8988T (cell line): ENCODE data around the gene ARL6.
A peak's percentile ranks its signal among the peaks of the same experiment; 100 is the strongest.

Experiments used
- DNase-seq: peaks from one replicate; pipeline ENCODE4 v3.0.0; 2011

Gene ARL6, protein sequence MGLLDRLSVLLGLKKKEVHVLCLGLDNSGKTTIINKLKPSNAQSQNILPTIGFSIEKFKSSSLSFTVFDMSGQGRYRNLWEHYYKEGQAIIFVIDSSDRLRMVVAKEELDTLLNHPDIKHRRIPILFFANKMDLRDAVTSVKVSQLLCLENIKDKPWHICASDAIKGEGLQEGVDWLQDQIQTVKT

DNA sequence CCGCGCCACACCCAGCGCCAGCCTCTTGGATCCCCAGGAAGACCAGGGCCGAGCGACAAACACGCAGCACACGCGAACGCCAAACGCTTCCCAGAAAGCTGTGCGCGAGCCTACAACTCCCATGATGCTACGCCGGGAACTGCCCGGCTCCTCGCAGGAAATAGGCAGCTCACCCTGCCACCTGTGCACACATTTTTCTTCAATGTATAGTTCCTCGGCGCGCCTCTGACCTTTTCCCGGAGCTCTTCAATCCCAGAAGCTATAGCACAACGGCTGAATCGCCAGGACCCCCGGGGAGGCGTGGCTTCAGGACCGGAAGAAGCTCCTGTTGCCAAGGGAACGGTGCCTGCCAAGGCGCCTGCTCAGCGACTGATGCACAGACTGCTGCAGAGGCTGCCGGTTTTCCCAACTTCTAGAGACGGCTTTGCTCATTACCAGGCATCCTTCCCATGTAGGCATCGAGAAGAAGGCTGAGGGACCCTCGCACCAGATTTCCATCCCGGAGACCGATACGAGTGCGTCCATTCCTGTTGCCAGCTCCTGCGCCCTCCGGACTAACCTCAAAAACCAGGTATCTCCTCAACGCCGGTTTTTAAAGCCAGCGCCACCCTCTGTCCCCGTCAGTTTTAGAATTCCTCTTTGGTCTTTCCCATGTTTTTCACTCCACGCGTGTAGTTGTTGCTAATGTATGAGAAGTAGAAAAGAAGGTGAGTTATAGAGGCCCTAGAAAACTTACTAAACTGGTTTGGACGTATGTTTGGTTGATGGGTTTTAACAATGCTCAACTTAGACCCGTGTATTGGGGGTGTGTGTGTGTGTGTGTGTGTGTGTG, at the start of gene ARL6:
TSS of gene ARL6 (plus strand) at position 352 of the 832 bp plus-strand sequence. CDS start 3,350 bp downstream, outside the sequence.
- peak; percentile 57 for DNase-seq

DNA sequence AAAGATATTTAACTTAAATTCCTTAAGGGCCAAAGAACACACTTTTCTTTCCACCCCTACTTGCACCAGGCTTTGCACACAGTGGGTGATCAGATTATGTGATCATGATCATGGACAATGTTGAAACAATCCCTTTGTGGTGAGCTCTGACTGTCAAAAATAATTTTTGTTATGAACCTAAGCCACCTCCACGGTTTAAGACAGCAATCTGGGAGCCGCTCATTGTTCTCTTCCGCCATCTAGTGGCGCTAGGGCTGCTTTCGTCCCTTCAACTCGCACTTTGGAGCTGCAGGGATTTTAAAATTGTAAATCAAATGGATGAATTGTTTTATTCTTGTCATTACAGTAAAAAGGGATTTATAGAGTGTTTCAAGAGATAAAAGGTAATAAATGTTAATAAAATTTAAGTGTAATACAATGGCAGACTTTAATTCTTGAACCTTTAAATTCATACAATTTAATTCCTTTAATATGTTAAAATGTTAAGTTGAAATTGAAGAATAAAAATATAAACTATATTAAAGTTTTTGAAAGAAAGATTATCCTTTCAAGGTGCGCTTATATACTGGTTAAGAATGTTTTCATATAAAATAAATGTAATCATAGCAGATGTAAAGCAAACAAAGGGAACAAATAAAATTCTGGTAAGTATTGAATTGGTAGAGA, 45.3 kb upstream of the ARL6 start:
- no peak for DNase-seq

DNA sequence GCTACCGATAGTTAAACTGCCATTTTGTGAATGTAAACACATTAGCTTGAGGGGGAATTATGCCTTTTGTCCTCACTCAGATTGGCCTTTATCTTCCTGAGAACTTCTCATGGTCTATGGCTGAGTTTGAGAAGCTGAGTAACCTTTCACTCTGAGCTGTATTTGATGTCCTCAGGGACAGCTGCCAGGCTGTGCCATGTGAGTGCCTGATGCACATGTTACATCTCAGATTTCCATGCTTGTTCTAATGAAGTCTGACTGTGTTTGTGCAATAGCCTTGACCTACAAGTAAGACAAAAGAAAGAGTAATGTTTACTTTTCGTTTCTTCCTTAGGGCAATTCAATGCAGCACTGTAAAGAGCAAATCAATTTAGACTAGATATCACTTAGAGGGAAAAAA, 44.1 kb upstream of the ARL6 start:
- DNase-seq = no peak

DNA sequence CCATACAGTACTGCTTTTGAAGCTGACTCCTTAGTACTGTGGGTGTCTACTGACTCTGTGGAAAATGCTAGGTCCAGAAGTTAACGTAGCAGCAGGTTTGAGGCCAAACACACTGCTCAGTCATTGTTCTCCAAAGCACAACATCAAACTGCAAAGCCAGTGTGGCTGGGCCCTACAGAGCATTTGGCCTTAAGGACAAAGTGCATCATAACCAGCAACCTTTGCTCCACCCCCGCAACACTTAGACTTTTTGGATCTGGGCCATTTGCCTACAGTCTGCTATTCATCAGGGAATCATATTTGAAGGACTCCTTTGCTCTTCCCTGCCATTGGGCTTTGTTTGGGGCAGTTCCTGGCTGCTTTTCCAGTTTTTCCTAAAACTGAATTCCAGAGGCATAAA, 43.1 kb upstream of the ARL6 start:
- no peak for DNase-seq

DNA sequence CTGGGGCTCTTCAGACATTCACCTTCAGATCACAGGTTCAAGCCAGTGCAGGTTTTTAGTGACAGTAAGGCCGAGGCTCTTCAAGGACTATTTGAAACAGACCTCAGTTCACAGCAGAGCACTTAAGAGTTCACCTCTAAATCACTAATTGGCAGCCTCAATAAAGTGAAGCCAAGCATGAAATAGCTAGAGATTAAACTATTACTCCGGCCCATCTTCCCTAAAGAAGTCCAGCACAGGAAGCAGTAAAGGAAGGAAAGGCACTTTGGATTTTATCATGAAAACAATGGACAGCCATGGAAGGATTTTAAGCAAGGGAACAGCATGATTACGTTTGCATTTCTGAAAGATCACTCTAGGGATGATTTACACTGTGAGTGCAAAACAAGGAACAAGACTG, 27.6 kb upstream of the ARL6 start:
- no peak for DNase-seq

DNA sequence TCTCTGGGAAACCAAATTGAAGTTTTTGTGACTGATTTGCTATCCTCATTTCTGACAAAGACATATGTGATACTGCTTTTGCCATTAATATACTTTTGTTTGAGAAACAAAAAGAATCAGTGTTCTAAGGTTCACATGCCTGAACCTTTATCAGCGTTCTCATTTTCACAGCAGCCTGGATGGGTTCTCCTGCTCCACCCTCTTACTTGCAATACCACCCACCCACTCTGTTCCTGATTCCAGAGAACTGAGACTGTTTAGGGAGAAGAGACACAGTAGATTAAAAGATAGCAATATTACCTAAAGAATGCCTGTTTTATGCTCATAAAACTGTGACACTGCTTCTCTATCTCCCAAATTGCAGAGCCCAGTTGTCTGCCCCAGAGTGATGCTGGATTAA, 25.8 kb upstream of the ARL6 start:
- DNase-seq = no peak

DNA sequence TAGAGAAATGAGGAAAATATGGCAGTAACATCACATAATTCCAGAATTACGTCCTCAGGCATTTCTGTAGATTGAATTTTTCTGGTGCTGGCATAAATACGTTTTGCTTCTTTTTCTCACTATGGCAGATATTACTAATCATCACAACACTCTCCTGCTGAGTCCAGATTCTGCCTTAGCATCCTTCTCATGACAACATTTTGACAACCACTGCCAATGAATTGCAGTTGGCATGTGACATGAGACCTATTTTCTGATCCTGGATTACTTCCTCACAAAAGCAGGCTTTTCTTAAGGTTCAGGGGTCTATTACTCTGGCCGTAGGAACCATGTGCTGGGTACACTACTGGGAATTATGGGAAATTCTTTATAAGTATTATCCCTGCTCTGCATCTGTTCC, 22.5 kb upstream of the ARL6 start:
- DNase-seq = no peak

DNA sequence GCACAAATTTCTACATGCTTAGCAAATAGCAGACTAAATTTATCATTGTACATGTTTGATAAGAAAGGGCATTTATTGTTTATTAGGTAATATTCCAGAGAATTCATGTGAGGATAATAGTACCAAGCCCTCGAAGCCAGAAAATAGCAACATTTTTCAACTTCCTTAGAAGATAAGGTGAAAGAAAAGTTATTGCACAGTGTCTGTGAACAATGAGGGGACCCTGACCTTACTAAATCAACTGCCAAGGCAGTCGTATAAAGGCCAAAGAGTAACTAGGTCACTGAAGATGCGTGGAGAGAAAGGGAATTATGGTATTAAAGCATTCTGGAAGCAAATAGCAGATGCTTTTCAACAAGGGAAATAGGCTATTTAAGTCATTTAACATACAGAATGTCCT, 20.3 kb upstream of the ARL6 start:
- no peak for DNase-seq

DNA sequence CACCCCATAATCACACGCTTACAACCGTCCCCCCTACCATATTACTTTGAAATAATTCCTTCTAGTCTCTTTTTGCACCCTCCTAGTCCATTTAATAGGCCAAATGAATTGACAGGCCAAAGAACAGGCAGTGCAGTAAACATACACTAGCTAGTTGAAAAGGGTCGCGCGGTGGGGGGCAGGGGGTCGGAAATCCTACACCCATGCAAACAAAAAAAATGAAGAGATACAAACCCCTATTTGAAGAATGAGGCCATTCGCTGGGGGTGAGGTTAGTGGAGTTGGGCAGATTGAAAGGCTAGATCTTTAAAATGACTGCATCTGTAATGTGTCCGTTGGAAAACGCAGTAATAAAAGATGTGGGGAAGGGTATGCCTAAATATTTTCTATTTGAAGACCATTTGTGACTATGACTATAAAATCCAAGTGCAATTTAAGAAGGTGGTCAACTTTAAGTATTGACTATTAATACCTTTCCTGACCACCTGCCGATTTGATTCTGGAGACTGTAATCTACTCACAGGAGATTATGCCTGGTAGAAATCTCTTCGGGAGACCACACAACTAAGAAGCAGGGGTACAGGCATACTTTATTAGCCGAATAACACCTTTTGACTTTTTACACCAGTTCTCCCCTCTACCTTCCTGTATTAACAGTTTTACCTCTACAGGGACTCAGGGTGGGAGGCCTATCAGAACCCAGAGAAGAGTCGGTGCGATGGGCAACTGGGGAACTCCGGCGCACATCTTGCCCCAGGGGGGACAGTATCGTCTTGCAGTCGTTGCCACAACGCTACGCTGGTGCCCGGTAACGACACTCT, 762 bp upstream of the ARL6 start:
- DNase-seq = no peak

DNA sequence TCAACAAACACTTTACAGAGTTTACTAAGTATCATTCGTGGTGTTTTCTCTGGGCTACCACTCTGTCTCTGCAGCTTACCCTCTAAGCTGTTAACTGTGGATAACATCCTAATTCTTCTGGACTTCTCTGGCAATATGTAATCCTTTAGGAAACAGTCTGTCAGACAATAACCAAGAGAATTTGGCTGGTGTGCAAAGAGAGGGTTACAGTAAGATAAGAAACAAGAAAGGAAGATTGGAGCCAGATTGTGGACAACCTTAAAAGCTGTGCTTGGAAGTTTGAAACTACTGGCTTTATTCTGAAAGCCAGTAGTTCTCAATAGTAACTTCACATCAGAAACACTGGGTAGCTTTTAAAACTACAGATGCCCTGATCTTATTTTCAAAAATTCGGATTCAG, 778 bp downstream of the ARL6 start:
- DNase-seq = no peak

DNA sequence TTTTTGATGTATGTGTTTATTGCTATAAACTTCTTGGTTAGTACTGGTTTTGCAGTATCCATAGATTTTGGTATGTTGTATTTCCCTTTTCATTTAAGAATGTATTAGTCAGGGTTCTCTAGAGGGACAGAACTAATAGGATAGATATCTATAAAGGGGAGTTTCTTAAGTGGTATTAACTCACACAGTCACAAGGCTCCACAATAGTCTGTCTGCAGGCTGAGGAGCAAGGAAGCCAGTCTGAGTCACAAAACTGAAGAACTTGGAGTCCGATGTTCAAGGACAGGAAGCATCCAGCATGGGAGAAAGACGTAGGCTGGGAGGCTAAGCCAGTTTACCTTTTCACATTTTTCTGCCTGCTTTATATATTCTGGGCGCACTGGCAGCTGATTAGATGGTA, 8.4 kb downstream of the ARL6 start:
- no peak for DNase-seq

DNA sequence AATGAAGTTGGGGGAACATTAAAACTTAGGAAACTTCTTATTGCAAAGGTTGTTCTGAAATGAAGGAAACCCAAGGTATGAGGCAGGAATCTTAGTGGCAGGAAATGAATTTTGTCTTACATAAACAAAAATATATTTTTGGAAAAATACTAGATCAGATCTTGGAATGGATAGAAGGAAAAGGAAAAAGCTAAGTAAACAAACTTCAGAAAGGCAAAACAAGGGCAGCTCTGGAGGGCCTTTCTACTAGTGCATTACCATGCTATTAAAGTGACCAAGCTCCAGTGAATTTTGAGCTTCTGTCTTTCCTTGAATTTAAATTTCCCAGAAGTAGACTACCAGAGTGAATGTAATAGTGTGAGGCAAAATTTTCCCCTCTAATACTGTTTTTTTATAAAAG, 13.6 kb downstream of the ARL6 start:
- no peak for DNase-seq

DNA sequence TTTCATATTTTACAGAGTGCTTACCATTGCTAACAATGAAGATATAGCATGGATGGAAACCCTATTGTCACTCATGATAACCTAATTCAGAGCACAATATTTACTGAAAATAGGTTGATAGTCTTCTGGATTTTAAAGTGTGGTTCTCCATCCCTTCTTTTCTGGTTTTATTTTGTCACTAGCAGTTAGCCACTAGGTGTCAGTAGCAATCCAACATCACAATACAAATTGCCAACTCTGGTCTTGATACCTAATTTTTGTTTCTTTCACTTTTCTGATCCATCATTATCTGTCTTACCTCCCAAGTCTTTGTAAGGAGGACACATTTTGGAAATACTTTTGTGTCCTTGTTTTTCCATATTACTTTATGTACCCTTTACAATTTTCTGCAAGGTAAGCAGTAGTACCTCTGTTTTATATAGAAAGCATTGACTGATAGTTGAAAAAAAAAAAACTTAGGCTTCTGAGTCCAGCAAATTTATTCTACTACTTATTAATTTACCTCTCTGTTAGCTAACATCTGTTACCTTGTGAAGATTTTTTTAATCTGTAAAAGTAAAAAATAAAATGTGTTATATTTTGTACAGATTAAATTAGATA, 29.0 kb downstream of the ARL6 start:
- DNase-seq = no peak

DNA sequence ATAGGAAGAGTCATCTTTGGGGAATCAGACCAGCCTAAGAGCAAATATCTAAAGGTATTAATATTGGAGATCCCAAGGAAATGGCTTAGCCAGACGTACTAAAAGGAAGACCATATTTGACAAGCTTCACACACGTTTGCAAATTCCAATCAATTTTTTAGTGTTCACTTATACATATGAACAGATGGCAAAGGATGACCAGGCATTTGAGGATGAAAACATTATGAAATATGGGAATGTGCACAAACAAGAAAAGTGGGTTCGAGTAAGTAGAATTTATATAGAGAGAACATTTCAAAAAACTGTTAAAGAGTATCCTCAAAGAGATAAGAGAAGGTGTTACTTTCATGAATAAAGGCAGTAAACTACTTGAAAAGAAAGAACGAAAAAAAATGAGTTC, 31.4 kb downstream of the ARL6 start:
- DNase-seq = no peak

DNA sequence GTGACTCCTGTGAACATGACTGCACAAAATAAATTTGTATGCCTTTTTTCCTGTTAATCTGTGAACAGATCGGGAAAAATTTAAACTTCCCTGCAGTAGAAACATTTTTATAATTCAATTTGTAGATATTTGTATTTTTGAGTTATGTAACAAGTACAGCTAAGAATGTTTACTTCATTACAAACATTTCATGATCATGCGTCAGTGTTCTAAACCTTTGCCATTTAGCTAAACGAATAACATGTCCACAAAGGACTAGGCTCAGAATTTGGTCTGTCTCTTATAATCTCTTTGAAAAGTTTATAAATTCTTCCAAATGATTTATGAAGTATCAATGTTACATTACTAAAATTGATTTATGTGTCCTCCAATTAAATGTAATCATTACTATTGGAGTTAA, 39.9 kb downstream of the ARL6 start:
- no peak for DNase-seq

DNA sequence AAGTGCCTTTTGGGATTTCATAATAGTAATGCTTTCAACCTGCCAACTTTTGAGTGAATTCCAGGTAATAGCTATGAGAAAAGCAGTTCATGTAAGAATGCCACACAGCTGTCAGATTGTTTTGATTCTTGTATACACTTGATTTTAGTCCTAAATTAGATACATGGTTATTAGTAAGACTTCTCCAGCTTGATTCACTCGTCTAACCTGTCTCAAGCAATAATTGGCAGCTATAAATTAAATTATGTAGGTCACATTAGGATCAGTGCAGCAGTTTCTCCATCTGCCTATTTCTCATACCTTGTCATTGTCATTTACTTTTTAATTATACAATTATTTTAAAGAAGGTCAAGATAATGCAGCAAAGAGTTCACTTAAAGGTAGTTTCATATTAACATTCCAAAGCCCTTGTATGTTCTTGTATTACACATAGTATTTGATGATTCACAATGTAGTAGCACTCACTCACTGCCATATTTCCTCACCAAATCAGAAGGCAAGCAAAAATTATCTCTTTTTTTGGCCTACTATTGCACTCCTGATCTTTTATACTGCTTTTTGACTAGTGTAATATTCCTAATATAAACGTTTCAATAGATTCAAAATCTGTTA, 46.3 kb downstream of the ARL6 start:
- no peak for DNase-seq

DNA sequence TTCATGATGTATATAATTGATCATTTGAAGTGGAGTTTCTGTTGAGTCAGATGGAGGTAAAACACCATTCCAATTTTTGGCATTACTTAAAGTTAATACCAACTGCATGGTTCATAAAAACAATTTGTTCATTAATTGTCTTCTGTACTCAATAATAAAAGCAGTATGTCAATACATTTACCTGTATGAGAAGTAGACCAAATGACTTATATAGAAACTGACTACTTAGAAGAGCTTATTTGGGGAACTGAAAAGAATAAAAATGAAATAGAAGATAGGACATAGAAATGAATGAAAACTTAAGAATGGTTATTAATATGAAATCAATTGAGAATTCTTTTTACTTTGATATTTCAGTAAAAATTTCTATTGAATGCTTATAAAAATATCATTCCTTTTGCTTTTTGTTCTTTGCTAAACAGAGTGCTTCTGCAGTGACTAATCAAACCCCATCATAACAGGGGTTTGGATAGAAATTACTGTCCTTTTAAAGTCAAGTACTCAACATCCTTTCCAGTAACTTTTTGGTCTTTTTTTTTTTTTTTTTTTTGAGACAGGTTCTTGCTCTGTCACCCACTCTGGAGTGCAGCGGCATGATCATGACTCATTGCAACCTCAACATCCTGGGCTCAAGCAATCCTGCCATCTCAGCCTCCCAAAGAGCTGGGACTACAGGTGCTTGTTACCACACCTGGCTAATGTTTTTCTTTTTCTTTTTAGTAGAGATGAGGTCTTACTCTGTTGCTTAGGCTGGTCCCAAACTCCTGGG, 50.8 kb downstream of the ARL6 start:
- no peak for DNase-seq

DNA sequence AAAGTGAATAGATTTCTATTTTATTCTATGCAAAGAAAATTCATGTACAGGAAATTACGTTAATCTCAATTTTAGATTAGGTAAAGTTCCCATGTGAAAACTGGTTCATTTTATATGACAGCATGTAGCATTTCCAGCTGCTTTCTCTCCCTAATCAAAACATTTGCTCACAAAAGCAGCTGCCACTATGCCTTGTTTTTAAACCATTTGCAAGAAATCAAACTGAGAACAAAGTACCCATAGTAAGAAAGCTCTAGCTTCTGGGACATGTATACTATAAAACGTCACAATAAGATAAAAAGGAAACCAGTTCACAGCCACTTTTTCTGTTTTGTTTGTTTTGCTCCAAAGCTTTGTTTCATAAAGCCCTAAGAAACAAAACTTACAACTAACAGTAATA, 52.3 kb downstream of the ARL6 start:
- no peak for DNase-seq

DNA sequence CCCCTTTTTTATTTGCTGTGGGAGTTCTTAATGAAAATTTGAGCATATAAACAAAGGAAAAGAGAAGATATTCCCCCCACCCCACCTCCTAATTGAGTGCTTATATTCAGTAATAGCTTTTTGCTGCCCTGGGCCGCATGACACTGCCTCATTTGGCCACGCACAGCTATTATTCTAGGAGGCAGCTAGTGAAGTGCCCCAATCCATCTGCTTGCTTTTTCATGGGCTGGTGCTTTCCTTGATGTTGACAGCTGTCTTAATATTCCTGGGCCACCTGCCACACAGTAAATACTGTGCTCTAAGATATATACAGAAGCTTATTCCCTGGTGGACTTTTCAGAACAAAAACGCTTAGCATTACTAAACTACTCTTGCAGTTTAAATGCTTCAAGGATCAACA, 53.4 kb downstream of the ARL6 start:
- DNase-seq = no peak

DNA sequence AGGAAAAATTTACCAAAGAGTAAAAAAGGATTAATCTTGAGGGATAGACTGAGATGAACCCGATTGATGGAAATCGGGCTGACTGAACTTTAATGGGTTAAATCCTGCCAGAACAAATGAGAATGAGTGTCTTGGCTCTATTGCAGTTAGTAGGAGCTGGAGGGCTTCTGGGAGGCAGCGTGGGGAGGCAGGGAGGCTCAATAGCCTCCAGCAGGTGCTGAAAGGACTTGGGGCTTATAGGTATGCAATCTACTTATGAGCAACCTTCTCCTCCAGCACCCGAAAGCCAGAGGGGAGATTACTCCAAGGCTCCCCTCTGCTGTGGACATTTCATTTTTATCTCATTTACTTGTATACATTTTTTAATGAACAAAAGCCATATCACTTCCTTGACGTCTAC, 56.2 kb downstream of the ARL6 start:
- no peak for DNase-seq

DNA sequence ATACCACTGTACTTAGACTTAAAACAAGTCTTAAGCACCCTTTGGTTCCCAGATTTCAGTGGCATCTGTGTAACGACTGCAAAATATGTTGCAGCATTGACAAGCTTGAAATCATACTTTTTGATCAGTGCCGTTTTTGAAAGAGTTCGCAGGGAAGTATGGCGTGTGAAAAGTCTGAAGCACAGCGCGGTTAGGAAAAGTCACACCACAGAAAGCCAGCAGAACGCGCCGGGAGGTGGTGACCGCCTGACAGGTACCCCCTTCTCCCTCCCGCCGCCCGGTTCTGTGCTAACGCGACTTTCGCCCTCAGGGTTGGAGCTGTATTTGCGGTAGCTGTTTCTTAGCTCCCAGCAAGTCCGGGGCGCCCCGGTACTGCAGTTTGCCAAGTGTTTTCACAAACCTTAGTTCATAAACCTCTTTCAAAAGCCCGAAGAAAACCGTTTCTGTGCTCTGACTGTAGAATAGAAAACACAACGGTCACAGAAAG, 56.8 kb downstream of the ARL6 start:
- no peak for DNase-seq
